ENCODE data around the gene SLC35D2. TPM values are rescaled to one million over a fixed set of nuclear protein-coding genes. Genes with fewer than 3 reads are reported as not detected.
"Not testable (repeated sequence)": the region's sequence is repeated elsewhere in the genome, so short reads cannot be mapped to it uniquely, and the experiment has no call there.

Gene SLC35D2
- total RNA-seq, 1 donor from 2014 or later = 30.3 TPM

DNA sequence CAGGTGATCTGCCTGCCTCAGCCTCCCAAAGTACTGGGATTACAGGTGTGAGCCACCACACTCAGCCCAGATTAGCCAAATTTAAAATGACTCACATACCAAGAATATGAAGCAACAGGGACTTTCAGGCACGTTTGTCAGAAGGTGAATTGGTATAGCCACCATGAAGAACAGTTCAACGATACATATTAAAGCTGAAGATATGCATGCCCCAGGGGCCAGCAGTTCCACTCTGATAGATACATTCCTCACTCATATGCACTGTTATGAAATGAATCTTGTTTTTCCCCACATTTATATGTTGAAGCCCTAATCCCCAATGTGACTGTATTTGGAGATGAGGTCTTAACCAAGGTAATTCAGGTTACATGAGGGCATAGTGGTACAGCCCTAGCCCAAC, 22.5 kb downstream of the SLC35D2 start:
- Histone ChIP-seq H3K27ac (no peak overlapping the region), H3K4me3 (no peak overlapping the region), H3K27me3 (no peaks in the 10 kb centered on the region), H3K36me3 (peaks cover 43% of the 10 kb centered on the region), H3K4me1 (no peaks in the 10 kb centered on the region), H3K9me3 (no peaks in the 10 kb centered on the region)
- TF ChIP-seq, protein P1, sequence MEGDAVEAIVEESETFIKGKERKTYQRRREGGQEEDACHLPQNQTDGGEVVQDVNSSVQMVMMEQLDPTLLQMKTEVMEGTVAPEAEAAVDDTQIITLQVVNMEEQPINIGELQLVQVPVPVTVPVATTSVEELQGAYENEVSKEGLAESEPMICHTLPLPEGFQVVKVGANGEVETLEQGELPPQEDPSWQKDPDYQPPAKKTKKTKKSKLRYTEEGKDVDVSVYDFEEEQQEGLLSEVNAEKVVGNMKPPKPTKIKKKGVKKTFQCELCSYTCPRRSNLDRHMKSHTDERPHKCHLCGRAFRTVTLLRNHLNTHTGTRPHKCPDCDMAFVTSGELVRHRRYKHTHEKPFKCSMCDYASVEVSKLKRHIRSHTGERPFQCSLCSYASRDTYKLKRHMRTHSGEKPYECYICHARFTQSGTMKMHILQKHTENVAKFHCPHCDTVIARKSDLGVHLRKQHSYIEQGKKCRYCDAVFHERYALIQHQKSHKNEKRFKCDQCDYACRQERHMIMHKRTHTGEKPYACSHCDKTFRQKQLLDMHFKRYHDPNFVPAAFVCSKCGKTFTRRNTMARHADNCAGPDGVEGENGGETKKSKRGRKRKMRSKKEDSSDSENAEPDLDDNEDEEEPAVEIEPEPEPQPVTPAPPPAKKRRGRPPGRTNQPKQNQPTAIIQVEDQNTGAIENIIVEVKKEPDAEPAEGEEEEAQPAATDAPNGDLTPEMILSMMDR (IDR thresholded peaks at IDR 0.05) = no peak
- intact Hi-C loops (cut with DNase I) = no loop called here
- DNase-seq = no peak
- ATAC-seq = no peak

DNA sequence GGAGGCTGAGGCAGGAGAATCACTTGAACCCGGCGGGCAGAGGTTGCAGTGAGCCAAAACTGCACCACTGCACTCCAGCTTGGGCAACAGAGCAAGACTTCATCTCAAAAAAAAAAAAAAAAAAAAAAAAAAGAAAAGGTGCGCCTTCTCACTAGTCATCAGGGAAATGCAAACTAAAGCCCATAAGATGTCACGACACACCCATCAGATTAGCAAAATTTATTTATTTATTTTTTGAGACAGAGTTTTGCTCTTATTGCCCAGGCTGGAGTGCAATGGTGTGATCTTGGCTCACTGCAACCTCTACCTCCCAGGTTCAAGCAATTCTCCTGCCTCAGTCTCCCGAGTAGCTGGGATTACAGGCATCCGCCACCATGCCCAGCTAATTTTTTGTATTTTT, 23.0 kb downstream of the SLC35D2 start:
- H3K9me3 ChIP-seq; ATAC-seq; H3K4me1 ChIP-seq; intact Hi-C loops (cut with DNase I); DNase-seq; H3K27me3 ChIP-seq; H3K4me3 ChIP-seq; H3K27ac ChIP-seq: not testable (repeated sequence)
- H3K36me3 ChIP-seq = peaks cover 44% of the 10 kb centered on the region

DNA sequence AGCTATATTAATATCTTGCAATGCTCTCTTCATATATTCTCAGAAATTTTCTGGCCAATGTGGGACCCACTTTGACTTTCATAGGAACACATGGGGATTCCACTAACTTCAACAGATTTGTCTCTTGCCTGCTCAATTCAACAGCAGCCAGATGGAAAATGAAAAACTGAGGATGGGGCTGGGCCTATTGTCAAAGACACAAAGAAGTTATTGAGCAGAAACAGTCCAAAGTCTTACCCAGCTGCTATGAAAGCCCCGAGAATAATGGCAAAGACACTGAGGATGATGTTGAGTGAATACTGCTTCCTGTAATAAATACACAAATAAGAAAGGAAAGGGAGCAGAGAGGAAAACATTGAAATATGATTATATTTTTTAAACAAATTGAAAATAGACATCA, 32.6 kb downstream of the SLC35D2 start:
- no peak for ATAC-seq
- TF ChIP-seq, protein P1 (IDR thresholded peaks at IDR 0.05) = no peak
- Histone ChIP-seq H3K27ac (no peak overlapping the region), H3K4me3 (no peak overlapping the region), H3K36me3 (peaks cover 19% of the 10 kb centered on the region), H3K27me3 (no peaks in the 10 kb centered on the region), H3K9me3 (no peaks in the 10 kb centered on the region), H3K4me1 (no peaks in the 10 kb centered on the region)
- intact Hi-C loops (cut with DNase I) = no loop called here
- DNase-seq = no peak

DNA sequence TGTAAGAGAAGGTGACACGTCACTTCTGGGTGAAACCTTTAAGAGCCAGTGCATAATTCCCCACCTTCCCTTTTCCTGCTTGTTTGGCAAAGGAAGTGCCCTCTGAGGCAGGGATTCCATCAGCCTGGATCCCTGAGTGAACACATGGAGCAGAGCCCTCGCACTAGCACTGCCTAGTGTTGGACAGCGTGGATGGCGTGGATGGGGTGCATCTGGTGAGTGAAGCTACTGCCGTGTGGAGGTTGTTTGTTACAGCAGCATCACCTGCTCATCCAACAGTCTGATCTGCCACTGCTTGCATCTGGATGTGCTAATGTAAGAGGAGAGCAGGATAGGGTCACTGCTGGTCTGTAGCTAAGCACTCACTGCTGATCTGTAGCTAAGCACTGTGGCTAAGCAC, 35.2 kb downstream of the SLC35D2 start:
- peaks cover 19% of the 10 kb centered on the region for H3K36me3 ChIP-seq

DNA sequence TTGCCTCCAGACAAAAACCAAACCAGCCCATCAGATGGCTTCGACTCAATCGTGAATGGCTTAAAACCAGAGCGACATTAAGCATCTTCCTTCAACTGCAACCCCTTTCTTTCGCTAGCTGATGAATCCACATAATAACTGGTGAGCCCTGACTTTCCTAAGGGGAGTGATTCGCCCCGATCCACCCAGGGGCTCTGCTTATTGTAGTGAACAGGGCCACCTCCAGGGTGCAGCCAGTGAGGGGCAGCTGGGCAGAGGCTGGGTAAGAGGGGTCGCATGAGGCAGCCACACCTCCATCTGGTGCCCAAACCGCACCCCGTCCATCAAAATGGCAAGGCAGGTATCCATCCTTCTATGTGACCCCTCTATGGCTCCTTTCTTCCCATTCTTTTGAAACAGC, 38.0 kb downstream of the SLC35D2 start:
- no peak overlapping the region for H3K27ac ChIP-seq

More for the DNA sequence above, 35.2 kb downstream of the SLC35D2 start:
- Histone ChIP-seq H3K9me3 (no peaks in the 10 kb centered on the region), H3K4me1 (peaks cover 9% of the 10 kb centered on the region), H3K4me3 (no peak overlapping the region), H3K27me3 (no peaks in the 10 kb centered on the region), H3K27ac (no peak overlapping the region)
- intact Hi-C loops (cut with DNase I) = no loop called here
- TF ChIP-seq, protein P1 (IDR thresholded peaks at IDR 0.05) = no peak
- ATAC-seq = no peak
- DNase-seq = no peak

DNA sequence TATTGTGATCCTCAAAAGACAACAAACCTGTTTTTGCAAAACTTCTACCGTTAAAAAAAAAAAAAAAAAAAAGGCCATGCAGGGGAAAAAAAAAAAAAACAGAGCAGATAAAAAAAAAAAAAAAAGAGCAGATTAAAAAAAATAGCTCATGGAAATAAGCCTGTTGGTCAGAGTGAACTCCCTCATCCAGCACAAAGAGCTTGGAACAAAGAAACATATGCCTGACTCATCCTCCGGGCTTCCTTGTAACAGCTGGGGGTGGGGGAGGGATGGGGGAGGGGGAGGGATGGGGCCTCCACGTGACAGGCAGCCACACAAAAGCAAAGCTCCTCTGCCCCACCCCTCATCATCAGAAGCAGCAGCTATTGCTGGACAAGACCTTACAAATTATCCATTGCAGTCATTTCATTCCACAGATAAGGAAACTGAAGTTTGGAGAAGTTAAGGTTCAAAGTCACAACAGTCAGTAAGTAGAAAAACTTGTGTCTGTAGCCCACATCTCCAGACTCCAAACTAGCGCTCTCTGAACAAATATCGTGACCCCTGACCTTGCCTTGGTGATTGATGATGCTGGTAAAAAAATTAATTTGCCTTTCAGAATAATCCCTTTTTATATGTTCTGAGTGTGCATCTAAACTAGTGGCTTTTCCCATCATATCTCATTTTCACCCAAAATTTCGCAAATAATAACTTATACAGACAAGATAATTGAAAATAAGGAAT, 38.9 kb downstream of the SLC35D2 start:
- intact Hi-C loops (cut with DNase I) = no loop called here

More for the DNA sequence above, 38.0 kb downstream of the SLC35D2 start:
- ATAC-seq = no peak
- Histone ChIP-seq H3K27me3 (no peaks in the 10 kb centered on the region), H3K36me3 (peaks cover 11% of the 10 kb centered on the region), H3K4me1 (peaks cover 9% of the 10 kb centered on the region), H3K9me3 (no peaks in the 10 kb centered on the region), H3K4me3 (no peak overlapping the region)
- TF ChIP-seq, protein P1 (IDR thresholded peaks at IDR 0.05) = no peak
- no peak for DNase-seq
- intact Hi-C loops (cut with DNase I) = no loop called here

More for the DNA sequence above, 38.9 kb downstream of the SLC35D2 start:
- ATAC-seq (peak; percentile 74), DNase-seq (no peak)
- H3K27ac ChIP-seq = no peak overlapping the region
- TF ChIP-seq, protein P1 (IDR thresholded peaks at IDR 0.05) = no peak
- no peaks in the 10 kb centered on the region for H3K27me3 ChIP-seq
- H3K4me1 ChIP-seq = peaks cover 9% of the 10 kb centered on the region
- H3K36me3 ChIP-seq = peaks cover 3% of the 10 kb centered on the region
- no peak overlapping the region for H3K4me3 ChIP-seq
- no peaks in the 10 kb centered on the region for H3K9me3 ChIP-seq
